Measurements from ENCODE around the gene CCDC188. TPM values are rescaled to one million over a fixed set of nuclear protein-coding genes. Genes with fewer than 3 reads are reported as not detected.

Gene CCDC188
- total RNA-seq, 1 experiment from 2014 or later: not detected

DNA sequence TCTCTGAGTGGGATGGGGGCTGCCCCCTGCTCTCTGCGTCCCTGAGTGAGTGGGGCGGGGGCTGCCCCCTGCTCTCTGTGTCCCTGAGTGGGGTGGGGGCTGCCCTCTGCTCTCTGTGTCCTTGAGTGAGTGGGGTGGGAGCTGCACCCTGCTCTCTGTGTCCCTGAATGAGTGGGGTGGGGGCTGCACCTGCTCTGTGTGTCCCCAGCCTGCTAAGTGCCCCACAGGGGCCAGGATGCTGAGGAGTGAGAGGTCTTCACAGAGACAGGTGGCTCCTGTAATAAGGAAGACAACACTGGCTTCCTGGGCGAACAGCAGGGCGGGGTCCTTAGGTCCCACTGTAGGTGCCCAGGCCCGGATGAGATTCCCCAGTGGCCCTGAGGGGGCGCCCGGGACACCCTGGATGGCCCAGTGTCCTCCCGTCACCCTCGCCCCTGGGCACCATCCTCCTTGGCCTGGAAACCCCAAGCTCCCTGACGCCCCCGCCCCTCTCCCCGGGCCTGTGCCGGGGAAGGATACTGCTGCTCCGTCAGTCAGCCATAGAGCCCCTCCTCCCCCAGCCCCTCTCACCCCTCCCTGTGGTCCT lies 3.8 kb upstream of the CCDC188 start:
- DNase-seq (ENCODE audit: low spot score): no peak

DNA sequence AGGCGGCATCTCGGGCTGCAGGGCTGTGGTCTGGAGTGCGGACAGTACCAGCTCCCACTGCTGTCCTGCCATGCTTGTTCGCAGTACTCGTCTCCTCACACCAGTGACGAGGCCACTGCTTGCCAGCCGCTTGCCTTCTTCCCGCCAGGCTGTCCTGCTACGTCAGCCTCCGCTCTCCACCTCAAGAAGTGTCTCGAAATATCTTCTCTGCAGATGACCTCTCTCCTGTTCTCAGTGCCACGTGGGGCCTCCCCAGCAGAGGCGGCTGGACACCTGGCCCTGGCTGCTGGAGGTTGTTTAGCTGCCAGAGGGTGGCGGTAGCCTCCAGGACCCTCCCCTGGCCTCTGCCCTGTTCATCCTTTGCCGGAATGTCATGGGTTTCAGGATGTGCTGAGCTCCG lies 3.1 kb upstream of the CCDC188 start:
- in situ Hi-C loops (cut with HindIII; ENCODE audit: low sequenced_read_pairs): no loop called here
- peak; percentile 56 for DNase-seq (ENCODE audit: low spot score)

More for the DNA sequence above, 3.8 kb upstream of the CCDC188 start:
- in situ Hi-C loops (cut with HindIII; ENCODE audit: low sequenced_read_pairs): no loop called here

- DNase-seq (ENCODE audit: low spot score): no peak
- in situ Hi-C loops (cut with HindIII; ENCODE audit: low sequenced_read_pairs): no loop called here
Observed at GRCh38 chr22:20152464-20152890, 1.6 kb upstream of the CCDC188 start.

GRCh38 chr22:20151276-20151588 lies 377 bp upstream of the CCDC188 start:
- DNase-seq (ENCODE audit: low spot score): no peak
- in situ Hi-C loops (cut with HindIII; ENCODE audit: low sequenced_read_pairs): no loop called here

DNA sequence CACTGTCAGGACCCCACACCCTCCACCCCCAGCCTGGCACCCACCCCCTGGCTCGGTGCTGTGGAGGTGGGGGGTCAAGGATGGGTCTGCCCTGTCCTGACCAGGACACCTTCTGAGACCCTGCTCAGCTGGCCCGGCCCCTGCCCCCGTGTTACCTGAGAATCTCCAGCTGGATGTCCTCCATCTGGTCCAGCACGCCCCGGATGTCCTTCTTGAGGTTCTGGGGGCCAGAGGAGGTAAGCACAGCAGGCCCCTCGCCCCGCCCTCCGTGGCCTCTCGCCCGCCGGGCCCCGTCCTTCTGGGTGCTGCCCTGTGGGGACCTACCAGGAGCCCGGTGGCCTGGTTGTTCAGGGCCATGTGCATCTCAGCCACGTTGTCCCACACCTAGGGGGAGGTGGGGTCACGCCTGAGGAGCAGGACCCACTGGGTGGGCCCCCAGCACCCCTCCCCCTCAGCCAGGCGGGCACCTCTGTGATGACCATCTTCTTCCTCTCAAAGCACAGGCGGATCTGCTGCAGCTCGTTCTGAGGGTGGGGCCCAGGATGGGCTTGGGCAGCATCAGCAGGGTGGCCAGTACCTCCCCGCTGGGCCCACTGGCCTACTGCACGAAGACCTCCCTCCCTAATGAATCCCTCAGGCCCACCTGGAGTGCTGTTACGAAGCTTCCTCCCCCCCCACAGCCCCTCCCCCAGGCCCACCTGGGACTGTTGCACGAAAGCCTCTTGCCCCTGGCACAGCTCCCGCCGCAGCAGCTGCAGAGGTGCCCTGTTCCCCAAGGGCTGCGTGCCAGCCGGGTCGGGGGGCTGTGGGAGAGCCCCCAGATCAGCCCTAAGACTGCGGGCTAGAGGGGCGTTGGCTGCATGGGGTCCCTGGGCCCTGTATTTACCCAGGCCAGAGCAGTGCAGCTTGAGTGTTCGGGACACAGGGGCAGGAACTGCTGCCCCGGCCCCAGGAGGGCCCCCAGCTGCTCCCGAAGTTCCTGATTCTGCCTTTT lies 1.3 kb downstream of the CCDC188 start:
- in situ Hi-C loops (cut with HindIII; ENCODE audit: low sequenced_read_pairs): no loop called here
- no peak for DNase-seq (ENCODE audit: low spot score)

GRCh38 chr22:20148414-20148813 lies 2.4 kb downstream of the CCDC188 start:
- in situ Hi-C loops (cut with HindIII; ENCODE audit: low sequenced_read_pairs): no loop called here
- DNase-seq (ENCODE audit: low spot score): no peak

- in situ Hi-C loops (cut with HindIII; ENCODE audit: low sequenced_read_pairs): no loop called here
- no peak for DNase-seq (ENCODE audit: low spot score)
Observed at GRCh38 chr22:20147237-20147988, 3.4 kb downstream of the CCDC188 start.

DNA sequence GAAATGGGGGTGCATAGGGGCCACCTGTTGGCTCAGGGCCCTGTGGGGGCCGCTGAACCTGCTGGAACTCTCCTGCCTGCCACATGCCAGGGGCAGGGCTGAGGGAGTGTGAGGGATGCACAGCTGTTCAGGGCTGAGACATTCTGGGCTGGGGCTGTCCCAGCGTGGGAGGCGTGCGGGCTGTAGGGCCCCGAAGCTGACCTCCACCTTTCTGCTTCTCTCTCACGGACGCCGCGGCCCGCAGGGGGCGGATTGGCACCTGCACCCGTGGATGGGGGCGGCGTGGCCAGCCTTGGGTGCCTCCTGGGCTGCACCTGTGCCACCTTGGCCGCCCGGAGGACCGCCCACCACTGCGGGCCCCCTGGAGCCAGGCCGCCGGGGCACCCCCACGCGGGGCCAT lies 4.1 kb downstream of the CCDC188 start:
- in situ Hi-C loops (cut with HindIII; ENCODE audit: low sequenced_read_pairs): no loop called here
- DNase-seq (ENCODE audit: low spot score): no peak

GRCh38 chr22:20145832-20146223 lies 5.0 kb downstream of the CCDC188 start:
- in situ Hi-C loops (cut with HindIII; ENCODE audit: low sequenced_read_pairs): no loop called here

GRCh38 chr22:20145206-20145831 lies 5.5 kb downstream of the CCDC188 start:
- no peak for DNase-seq (ENCODE audit: low spot score)
- in situ Hi-C loops (cut with HindIII; ENCODE audit: low sequenced_read_pairs): no loop called here

More at GRCh38 chr22:20145832-20146223, 5.0 kb downstream of the CCDC188 start:
- DNase-seq (ENCODE audit: low spot score): no peak

- in situ Hi-C loops (cut with HindIII; ENCODE audit: low sequenced_read_pairs): no loop called here
- DNase-seq (ENCODE audit: low spot score): peak; percentile 79
Observed at GRCh38 chr22:20143883-20144665, 6.8 kb downstream of the CCDC188 start.

GRCh38 chr22:20142711-20143621 lies 7.9 kb downstream of the CCDC188 start:
- in situ Hi-C loops (cut with HindIII; ENCODE audit: low sequenced_read_pairs): no loop called here
- no peak for DNase-seq (ENCODE audit: low spot score)

- DNase-seq (ENCODE audit: low spot score): no peak
- in situ Hi-C loops (cut with HindIII; ENCODE audit: low sequenced_read_pairs): no loop called here
Observed at GRCh38 chr22:20141186-20142077, 9.4 kb downstream of the CCDC188 start.

DNA sequence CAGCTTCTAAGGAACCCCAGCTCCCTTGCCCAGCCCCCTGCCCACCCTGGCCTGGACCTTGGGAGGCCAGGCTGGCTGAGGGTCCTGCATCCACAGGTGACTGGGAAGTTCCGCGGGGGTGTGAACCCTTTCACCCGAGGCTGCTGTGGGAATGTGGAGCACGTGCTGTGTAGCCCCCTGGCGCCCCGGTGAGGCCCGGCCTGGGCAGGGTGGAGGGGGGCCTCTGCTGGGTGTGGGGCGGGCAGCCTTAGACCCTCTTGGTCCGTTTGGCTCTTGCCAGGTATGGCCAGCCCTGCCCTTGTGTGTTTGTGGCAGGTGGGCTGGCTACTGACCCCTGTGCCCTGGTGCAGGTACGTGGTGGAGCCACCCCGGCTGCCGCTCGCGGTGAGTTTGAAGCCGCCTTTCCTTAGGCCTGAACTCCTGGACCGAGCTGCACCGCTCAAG lies 10.3 kb downstream of the CCDC188 start:
- in situ Hi-C loops (cut with HindIII; ENCODE audit: low sequenced_read_pairs): no loop called here
- no peak for DNase-seq (ENCODE audit: low spot score)

DNA sequence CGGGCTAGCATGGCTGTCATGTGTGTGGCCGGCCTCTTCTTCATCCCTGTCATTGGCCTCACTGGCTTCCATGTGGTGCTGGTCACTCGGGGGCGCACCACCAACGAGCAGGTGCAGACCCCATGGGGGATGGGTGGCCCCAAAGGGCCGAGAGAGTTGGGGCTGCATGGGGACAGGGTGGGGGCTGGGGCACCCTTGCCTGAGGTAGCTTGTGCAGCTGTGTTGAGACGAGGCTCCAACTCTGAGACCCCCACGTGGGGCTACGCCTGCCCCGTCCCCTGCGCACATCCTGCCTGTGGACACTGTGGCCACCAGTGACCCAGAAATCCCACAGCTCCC lies 10.8 kb downstream of the CCDC188 start:
- DNase-seq (ENCODE audit: low spot score): no peak
- in situ Hi-C loops (cut with HindIII; ENCODE audit: low sequenced_read_pairs): no loop called here

- in situ Hi-C loops (cut with HindIII; ENCODE audit: low sequenced_read_pairs): no loop called here
Observed at GRCh38 chr22:20139391-20140106, 11.3 kb downstream of the CCDC188 start.

More at GRCh38 chr22:20139391-20140106, 11.3 kb downstream of the CCDC188 start:
- DNase-seq (ENCODE audit: low spot score): no peak

All from G401 (cell line).